ENCODE data around the gene SNAP25.
A peak's percentile ranks its signal among the peaks of the same experiment; 100 is the strongest.

SNAP25 gene

DNA sequence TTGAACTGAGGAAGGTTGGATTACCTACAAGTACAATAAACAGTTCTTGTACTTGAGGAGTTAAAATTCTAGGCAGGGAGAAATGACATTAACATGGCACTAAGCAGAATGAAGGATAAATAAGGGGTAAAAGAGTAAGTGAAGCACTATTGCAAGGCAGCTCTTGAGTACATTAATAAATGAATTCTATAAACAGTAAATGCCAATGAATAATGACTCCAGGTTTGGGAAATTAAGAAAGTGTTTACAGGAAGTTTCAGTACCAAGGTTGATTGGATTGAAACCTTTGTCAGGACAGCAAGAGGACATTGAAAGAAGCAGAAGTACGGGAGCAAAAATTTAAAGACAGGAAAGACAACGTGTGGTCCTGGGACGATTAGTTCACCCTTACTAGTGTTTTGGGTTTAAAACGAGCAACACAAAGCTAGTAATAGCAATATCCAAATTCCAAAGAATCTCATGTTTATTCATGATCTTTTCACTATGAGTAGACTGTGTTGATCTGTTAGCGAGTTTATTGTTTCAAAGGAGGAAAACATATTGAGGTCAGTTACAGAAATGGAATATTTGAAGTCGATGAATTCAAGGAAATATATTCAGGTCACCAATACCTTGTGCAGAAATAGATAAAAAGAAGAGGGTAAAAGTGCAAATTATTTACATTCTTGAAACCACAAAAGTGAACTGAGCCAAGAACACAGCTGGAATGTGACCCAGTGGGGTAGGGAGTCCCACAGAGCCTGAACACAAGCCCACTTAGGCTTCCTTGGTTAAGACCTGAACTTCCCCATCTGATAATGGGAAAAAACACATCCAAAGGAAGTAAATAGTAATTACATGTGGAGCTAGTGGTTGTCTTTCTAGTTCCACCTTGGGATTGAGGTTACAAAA is 134.5 kb downstream of the SNAP25 start:
- Histone ChIP-seq H3K27ac (peak overlapping the region; percentile 5), H3K36me3 (replicated peaks) (no peaks in the 10 kb centered on the region), H3K4me3 (ENCODE audit: low read depth, low read length) (no peak overlapping the region), H3K27me3 (replicated peaks) (no peaks in the 10 kb centered on the region)
- in situ Hi-C loops (cut with HindIII; ENCODE audit: low pct_ligation_motif_present, low sequenced_read_pairs), result no loop called here
- TF ChIP-seq, protein P1, sequence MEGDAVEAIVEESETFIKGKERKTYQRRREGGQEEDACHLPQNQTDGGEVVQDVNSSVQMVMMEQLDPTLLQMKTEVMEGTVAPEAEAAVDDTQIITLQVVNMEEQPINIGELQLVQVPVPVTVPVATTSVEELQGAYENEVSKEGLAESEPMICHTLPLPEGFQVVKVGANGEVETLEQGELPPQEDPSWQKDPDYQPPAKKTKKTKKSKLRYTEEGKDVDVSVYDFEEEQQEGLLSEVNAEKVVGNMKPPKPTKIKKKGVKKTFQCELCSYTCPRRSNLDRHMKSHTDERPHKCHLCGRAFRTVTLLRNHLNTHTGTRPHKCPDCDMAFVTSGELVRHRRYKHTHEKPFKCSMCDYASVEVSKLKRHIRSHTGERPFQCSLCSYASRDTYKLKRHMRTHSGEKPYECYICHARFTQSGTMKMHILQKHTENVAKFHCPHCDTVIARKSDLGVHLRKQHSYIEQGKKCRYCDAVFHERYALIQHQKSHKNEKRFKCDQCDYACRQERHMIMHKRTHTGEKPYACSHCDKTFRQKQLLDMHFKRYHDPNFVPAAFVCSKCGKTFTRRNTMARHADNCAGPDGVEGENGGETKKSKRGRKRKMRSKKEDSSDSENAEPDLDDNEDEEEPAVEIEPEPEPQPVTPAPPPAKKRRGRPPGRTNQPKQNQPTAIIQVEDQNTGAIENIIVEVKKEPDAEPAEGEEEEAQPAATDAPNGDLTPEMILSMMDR (IDR thresholded peaks at IDR 0.05; ENCODE audit: low read depth, low read length, missing control alignments), result no peak
- no peak for DNase-seq

DNA sequence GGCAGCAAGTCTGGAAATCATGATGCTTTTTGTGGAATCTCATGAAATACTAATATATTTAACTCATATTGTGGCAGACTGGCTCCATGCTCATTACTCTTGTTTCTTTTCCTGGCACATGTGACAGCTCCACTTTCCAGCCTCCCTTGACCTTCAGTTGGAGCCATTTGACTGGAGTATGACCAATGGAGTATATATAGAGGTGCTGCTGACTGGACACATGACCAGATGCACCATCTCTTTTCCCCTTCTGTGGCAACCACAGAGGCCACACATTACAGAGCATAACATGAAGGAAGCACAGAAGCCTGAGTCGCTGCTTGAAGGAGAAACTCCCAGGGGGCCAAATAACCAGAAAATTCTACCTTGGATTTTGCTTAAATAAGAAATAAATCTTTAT is 138.0 kb downstream of the SNAP25 start:
- Histone ChIP-seq H3K36me3 (replicated peaks) (no peaks in the 10 kb centered on the region), H3K27ac (no peak overlapping the region), H3K27me3 (replicated peaks) (no peaks in the 10 kb centered on the region), H3K4me3 (ENCODE audit: low read depth, low read length) (no peak overlapping the region)
- in situ Hi-C loops (cut with HindIII; ENCODE audit: low pct_ligation_motif_present, low sequenced_read_pairs), result no loop called here
- TF ChIP-seq, protein P1 (IDR thresholded peaks at IDR 0.05; ENCODE audit: low read depth, low read length, missing control alignments), result no peak
- no peak for DNase-seq
